BLaER1 treated with 17β-estradiol and CSF1 and Interleukin-3, amounts not matched to agents 10 nM and 100 nM (cell line): ENCODE measurements around the gene MYNN.
A peak's percentile ranks its signal among the peaks of the same experiment; 100 is the strongest.

Source experiments
- H3K27ac ChIP-seq, 11 experiments: shearing (Covaris generic); formaldehyde crosslinking; 2 replicates each; pipeline ENCODE4 v1.8.1; 2022
- H3K27me3 ChIP-seq, 11 experiments: shearing (Covaris generic); formaldehyde crosslinking; 2 replicates each; pipeline ENCODE4 v1.8.1; 2022
- H3K36me3 ChIP-seq, 11 experiments: shearing (Covaris generic); formaldehyde crosslinking; 2 replicates each; pipeline ENCODE4 v1.8.1; 2022
- H3K4me1 ChIP-seq, 10 experiments: shearing (Covaris generic); formaldehyde crosslinking; 2 replicates each; pipeline ENCODE4 v1.8.1; 2022
- H3K4me2 ChIP-seq, 11 experiments: shearing (Covaris generic); formaldehyde crosslinking; 2 replicates each; pipeline ENCODE4 v1.8.1; 2022
- H3K4me3 ChIP-seq, 10 experiments: shearing (Covaris generic); formaldehyde crosslinking; 2 replicates each; pipeline ENCODE4 v1.8.1; 2022
- H3K9ac ChIP-seq, 11 experiments: shearing (Covaris generic); formaldehyde crosslinking; 2 replicates each; pipeline ENCODE4 v1.8.1; 2022
- H3K9me3 ChIP-seq, 11 experiments: shearing (Covaris generic); formaldehyde crosslinking; replicated peaks in 1 of 11; 2 replicates each; pipeline ENCODE4 v1.8.1; 2022
- H4K20me1 ChIP-seq, 11 experiments: shearing (Covaris generic); formaldehyde crosslinking; 2 replicates each; pipeline ENCODE4 v1.8.1; 2022
- Cebpa-rat ChIP-seq, 11 experiments: shearing (Covaris generic); IDR thresholded peaks; 2 replicates each; pipeline ENCODE4 v1.8.1; 2022

Gene MYNN

GRCh38 chr3:169836078-169836941 is 63.1 kb downstream of the MYNN start:
- peak overlapping the region in 2 of 11 experiments; percentile 11 to 40; a peak in 1 of 22 replicates for H3K9ac ChIP-seq
- H4K20me1 ChIP-seq, result no peaks in the 10 kb centered on the region
- no peak for TF ChIP-seq Cebpa-rat (IDR thresholded peaks at IDR 0.05)
- no peaks in the 10 kb centered on the region for H3K9me3 ChIP-seq
- peak overlapping the region in 4 of 11 experiments; percentile 36 to 56 (median 46); a peak in 6 of 22 replicates for H3K27ac ChIP-seq
- H3K4me2 ChIP-seq, result peak overlapping the region in 3 of 11 experiments; percentile 14 to 42 (median 23); a peak in 7 of 22 replicates
- H3K4me3 ChIP-seq, result no peak overlapping the region
- H3K4me1 ChIP-seq, result peaks cover 6 to 17% (median 7%) of the 10 kb centered on the region in 10 experiments
- H3K27me3 ChIP-seq, result no peaks in the 10 kb centered on the region
- no peaks in the 10 kb centered on the region for H3K36me3 ChIP-seq

- Histone ChIP-seq H3K36me3 (no peaks in the 10 kb centered on the region), H3K4me1 (peaks cover 7 to 17% (median 9%) of the 10 kb centered on the region in 10 experiments), H3K27ac (no peak overlapping the region), H3K4me2 (peak overlapping the region in 2 of 11 experiments; percentile 14 to 42; a peak in 2 of 22 replicates), H3K27me3 (no peaks in the 10 kb centered on the region), H4K20me1 (no peaks in the 10 kb centered on the region), H3K9me3 (no peaks in the 10 kb centered on the region), H3K4me3 (no peak overlapping the region), H3K9ac (no peak overlapping the region)
- TF ChIP-seq Cebpa-rat (IDR thresholded peaks at IDR 0.05), result no peak
Measured at GRCh38 chr3:169836942-169837275, 63.7 kb downstream of the MYNN start.

- Histone ChIP-seq H3K4me2 (no peak overlapping the region), H3K9me3 (no peaks in the 10 kb centered on the region), H3K27ac (no peak overlapping the region), H4K20me1 (no peaks in the 10 kb centered on the region), H3K4me3 (no peak overlapping the region), H3K36me3 (no peaks in the 10 kb centered on the region), H3K4me1 (peaks cover 8 to 27% (median 13%) of the 10 kb centered on the region in 10 experiments), H3K27me3 (no peaks in the 10 kb centered on the region), H3K9ac (no peak overlapping the region)
- TF ChIP-seq Cebpa-rat (IDR thresholded peaks at IDR 0.05), result no peak
Measured at GRCh38 chr3:169838511-169839030, 65.4 kb downstream of the MYNN start.
